K562 (cell line): Measurements from ENCODE around the gene DGCR8. TPM values are rescaled to one million over a fixed set of nuclear protein-coding genes. Genes with fewer than 3 reads are reported as not detected.

Source experiments
- CBX1 ChIP-seq: sonication (generic); IDR thresholded peaks from 2 replicates; pipeline ENCODE4 v1.6.1; 2016; ENCODE audit warnings: antibody characterized with exemption, low read depth, mild to moderate bottlenecking
- CREM ChIP-seq: IDR thresholded peaks from 2 replicates; pipeline ENCODE4 v1.6.1; 2014; ENCODE audit warnings: antibody characterized with exemption, low read depth
- HDAC6 ChIP-seq: IDR thresholded peaks from 2 replicates; pipeline ENCODE4 v1.6.1; 2012; ENCODE audit warnings: low read depth, mild to moderate bottlenecking, control low read depth, inconsistent platforms, low read length, moderate library complexity
- IFI16 ChIP-seq: fragments of 250-450 bp; sonication (Bioruptor Pico); IDR thresholded peaks from 2 replicates; pipeline ENCODE4 v2.1.2; 2022; ENCODE audit warnings: mild to moderate bottlenecking, inconsistent platforms
- JUNB ChIP-seq: fragments of 450-650 bp; formaldehyde crosslinking; conservative IDR thresholded peaks from 2 replicates; pipeline ENCODE4 v1.4.0; 2020; ENCODE audit warnings: mild to moderate bottlenecking
- MYNN ChIP-seq, 2 experiments: sonication (generic); formaldehyde crosslinking in 1 of 2; IDR thresholded peaks; 2 replicates each; pipeline versions ENCODE4 v1.5.0 to v1.6.1; 2016 to 2020; ENCODE audit warnings: antibody characterized with exemption in 1 of 2, missing genetic modification reagents in 1 of 2
- OTX1 ChIP-seq: fragments of 450-650 bp; formaldehyde crosslinking; IDR thresholded peaks from 2 replicates; pipeline ENCODE4 v1.4.0; 2022; ENCODE audit warnings: mild to moderate bottlenecking
- PHF8 ChIP-seq: fragments of 200-600 bp; sonication (generic); IDR thresholded peaks from 2 replicates; pipeline ENCODE4 v1.6.1; 2012; ENCODE audit warnings: mixed run types, mild to moderate bottlenecking, inconsistent platforms, low read length, moderate library complexity, borderline replicate concordance
- YY1 ChIP-seq, 3 experiments: IDR thresholded peaks; 2 replicates each; pipeline ENCODE4 v1.6.1; 2011; ENCODE audit warnings: low read length in 2 of 3, mild to moderate bottlenecking in 2 of 3, moderate library complexity in 2 of 3, borderline replicate concordance in 1 of 3, control low read depth in 1 of 3, low read depth in 1 of 3; ENCODE audit not compliant: insufficient read depth in 3 of 3, insufficient replicate concordance in 2 of 3, control insufficient read depth in 1 of 3, insufficient read length in 1 of 3; ENCODE audit errors: extremely low read depth in 1 of 3
- ZBED1 ChIP-seq: IDR thresholded peaks from 2 replicates; pipeline ENCODE4 v1.6.1; 2014
- ZKSCAN1 ChIP-seq: fragments of 150-350 bp; IDR thresholded peaks from 2 replicates; pipeline ENCODE4 v1.6.1; 2016; ENCODE audit warnings: low read depth, low read length
- ZNF121 ChIP-seq: sonication (generic); formaldehyde crosslinking; conservative IDR thresholded peaks from 2 replicates; pipeline ENCODE4 v1.8.0; 2022; ENCODE audit warnings: missing genetic modification reagents
- polyA plus RNA-seq, 8 experiments: library from polyadenylated mRNA; depleted of rRNA in 4 of 8; stranded (reverse) in 5 of 8; unstranded in 3 of 8; fragments of >200 nt; fragmentation: Nextera tagmentation in 2 of 8; fragmentation: Illumina TruSeq in 1 of 8; extraction: Ambion mirVana in 2 of 8; extraction: Trizol in 1 of 8; gene quantifications; 2 replicates each; pipeline versions ENCODE4 v1.2.1 to v1.2.3, GENCODE V29; 2011 to 2014; ENCODE audit warnings: inconsistent platforms in 1 of 8, missing spikeins in 1 of 8
- total RNA-seq, 7 experiments: library from RNA; depleted of rRNA in 6 of 7; stranded (reverse); fragments of >200 nt in 6 of 7; fragmentation: Illumina TruSeq in 2 of 7; extraction: Trizol in 2 of 7; gene quantifications; 2 replicates each; pipeline versions ENCODE4 v1.2.1 to v1.2.3, GENCODE V29; 2011 to 2021; ENCODE audit warnings: low replicate concordance in 1 of 7
- TF ChIP-seq, protein P1 (sequence below): fragments of 250-450 bp; sonication (Bioruptor Pico); IDR thresholded peaks from 2 replicates; pipeline ENCODE4 v1.5.0; 2022; ENCODE audit warnings: mild to moderate bottlenecking
- TF ChIP-seq, protein P2 (sequence below), 2 experiments: fragments of 450-650 bp; IDR thresholded peaks; 2 replicates each; pipeline ENCODE4 v1.6.1; 2016
- TF ChIP-seq, protein P3 (sequence below): fragments of 250-450 bp; sonication (Bioruptor Pico); IDR thresholded peaks from 2 replicates; pipeline ENCODE4 v1.4.0; 2020
- TF ChIP-seq, protein P4 (sequence below), 2 experiments: fragments of 250-450 bp in 1 of 2; fragments of 450-650 bp in 1 of 2; sonication (Bioruptor Pico) in 1 of 2; IDR thresholded peaks; 2 replicates each; pipeline versions ENCODE4 v1.6.1 to v1.8.0; 2016 to 2021; ENCODE audit warnings: mild to moderate bottlenecking in 2 of 2, moderate library complexity in 2 of 2, missing compliant biosample characterization in 1 of 2, missing genetic modification characterization in 1 of 2

Gene DGCR8
- total and polyA plus RNA-seq, 9 of the 15 experiments (the other 6 are each of a cell fraction or from before 2014, with no cell fraction given) = 5.9 to 144 (median 80.1) TPM

DNA sequence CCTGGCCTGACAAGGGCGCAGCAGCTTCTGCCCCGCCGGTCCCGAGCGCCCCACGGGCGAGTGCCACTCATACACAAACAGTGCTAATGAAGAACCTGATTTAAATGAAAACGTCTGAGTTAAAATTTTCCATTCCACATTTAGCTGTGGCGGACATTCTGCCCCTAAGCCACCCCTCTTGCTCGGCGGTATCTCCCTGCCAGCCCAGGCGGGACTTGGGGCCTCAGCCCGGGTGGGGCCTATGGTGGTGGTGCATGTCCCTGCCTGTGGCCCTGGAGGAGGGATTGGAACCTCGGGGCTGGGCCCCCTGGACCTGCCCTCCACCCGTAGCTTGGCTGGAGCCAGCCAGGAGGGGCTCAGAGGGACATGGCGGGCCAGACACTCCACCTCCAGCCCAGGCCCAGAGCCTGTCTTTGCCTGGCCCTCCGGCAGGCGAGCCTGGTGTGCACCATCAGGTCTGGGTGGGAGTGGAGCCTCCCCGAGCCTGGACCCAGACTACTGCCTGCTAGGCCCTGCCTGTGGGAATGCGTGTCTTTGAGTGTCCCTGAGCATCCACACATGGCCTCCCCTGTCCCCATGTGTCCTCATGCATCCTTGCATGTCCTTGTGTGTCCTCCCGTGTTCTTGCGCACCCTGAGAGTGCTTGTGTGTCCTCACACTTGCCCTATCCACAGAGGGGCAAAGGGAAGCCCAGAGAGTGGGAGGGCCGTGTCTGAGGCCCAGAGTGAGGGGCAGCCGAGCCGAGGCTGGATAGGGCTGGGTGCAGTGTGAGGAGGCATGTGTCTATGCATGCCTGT, 56.0 kb downstream of the DGCR8 start (continued):
- TF ChIP-seq, protein P1, sequence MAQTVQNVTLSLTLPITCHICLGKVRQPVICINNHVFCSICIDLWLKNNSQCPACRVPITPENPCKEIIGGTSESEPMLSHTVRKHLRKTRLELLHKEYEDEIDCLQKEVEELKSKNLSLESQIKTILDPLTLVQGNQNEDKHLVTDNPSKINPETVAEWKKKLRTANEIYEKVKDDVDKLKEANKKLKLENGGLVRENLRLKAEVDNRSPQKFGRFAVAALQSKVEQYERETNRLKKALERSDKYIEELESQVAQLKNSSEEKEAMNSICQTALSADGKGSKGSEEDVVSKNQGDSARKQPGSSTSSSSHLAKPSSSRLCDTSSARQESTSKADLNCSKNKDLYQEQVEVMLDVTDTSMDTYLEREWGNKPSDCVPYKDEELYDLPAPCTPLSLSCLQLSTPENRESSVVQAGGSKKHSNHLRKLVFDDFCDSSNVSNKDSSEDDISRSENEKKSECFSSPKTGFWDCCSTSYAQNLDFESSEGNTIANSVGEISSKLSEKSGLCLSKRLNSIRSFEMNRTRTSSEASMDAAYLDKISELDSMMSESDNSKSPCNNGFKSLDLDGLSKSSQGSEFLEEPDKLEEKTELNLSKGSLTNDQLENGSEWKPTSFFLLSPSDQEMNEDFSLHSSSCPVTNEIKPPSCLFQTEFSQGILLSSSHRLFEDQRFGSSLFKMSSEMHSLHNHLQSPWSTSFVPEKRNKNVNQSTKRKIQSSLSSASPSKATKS (CRISPR knock-in tag) = no peak
- TF ChIP-seq HDAC6 (0 out of 2 replicates have a peak, but pooled peaks have one; percentile 70), CBX1 (no peak), CREM (no peak), MYNN (IDR thresholded peaks at IDR 0.05) (no peak), MYNN (CRISPR knock-in tag; IDR thresholded peaks at IDR 0.05) (0 out of 2 replicates have a peak, but pooled peaks have one; percentile 40), ZNF121 (no peak), YY1 (IDR thresholded peaks at IDR 0.05; ENCODE audit: borderline replicate concordance in 1 of 3, control insufficient read depth in 1 of 3, extremely low read depth in 1 of 3, insufficient read depth in 3 of 3, insufficient read length in 1 of 3, insufficient replicate concordance in 2 of 3, low read depth in 1 of 3, low read length in 2 of 3) (peak in 1 of 3 experiments; percentile 9), ZBED1 (0 out of 2 replicates have a peak, but pooled peaks have one; percentile 15), ZKSCAN1 (no peak), OTX1 (no peak), JUNB (no peak), PHF8 (peak; percentile 4; the same call in 1 of the 2 replicates), IFI16 (CRISPR knock-in tag) (no peak)
- TF ChIP-seq, protein P2, sequence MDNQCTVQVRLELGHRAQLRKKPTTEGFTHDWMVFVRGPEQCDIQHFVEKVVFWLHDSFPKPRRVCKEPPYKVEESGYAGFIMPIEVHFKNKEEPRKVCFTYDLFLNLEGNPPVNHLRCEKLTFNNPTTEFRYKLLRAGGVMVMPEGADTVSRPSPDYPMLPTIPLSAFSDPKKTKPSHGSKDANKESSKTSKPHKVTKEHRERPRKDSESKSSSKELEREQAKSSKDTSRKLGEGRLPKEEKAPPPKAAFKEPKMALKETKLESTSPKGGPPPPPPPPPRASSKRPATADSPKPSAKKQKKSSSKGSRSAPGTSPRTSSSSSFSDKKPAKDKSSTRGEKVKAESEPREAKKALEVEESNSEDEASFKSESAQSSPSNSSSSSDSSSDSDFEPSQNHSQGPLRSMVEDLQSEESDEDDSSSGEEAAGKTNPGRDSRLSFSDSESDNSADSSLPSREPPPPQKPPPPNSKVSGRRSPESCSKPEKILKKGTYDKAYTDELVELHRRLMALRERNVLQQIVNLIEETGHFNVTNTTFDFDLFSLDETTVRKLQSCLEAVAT (IDR thresholded peaks at IDR 0.05) = no peak
- TF ChIP-seq, protein P3, sequence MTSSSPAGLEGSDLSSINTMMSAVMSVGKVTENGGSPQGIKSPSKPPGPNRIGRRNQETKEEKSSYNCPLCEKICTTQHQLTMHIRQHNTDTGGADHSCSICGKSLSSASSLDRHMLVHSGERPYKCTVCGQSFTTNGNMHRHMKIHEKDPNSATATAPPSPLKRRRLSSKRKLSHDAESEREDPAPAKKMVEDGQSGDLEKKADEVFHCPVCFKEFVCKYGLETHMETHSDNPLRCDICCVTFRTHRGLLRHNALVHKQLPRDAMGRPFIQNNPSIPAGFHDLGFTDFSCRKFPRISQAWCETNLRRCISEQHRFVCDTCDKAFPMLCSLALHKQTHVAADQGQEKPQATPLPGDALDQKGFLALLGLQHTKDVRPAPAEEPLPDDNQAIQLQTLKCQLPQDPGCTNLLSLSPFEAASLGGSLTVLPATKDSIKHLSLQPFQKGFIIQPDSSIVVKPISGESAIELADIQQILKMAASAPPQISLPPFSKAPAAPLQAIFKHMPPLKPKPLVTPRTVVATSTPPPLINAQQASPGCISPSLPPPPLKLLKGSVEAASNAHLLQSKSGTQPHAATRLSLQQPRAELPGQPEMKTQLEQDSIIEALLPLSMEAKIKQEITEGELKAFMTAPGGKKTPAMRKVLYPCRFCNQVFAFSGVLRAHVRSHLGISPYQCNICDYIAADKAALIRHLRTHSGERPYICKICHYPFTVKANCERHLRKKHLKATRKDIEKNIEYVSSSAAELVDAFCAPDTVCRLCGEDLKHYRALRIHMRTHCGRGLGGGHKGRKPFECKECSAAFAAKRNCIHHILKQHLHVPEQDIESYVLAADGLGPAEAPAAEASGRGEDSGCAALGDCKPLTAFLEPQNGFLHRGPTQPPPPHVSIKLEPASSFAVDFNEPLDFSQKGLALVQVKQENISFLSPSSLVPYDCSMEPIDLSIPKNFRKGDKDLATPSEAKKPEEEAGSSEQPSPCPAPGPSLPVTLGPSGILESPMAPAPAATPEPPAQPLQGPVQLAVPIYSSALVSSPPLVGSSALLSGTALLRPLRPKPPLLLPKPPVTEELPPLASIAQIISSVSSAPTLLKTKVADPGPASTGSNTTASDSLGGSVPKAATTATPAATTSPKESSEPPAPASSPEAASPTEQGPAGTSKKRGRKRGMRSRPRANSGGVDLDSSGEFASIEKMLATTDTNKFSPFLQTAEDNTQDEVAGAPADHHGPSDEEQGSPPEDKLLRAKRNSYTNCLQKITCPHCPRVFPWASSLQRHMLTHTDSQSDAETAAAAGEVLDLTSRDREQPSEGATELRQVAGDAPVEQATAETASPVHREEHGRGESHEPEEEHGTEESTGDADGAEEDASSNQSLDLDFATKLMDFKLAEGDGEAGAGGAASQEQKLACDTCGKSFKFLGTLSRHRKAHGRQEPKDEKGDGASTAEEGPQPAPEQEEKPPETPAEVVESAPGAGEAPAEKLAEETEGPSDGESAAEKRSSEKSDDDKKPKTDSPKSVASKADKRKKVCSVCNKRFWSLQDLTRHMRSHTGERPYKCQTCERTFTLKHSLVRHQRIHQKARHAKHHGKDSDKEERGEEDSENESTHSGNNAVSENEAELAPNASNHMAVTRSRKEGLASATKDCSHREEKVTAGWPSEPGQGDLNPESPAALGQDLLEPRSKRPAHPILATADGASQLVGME = 0 out of 2 replicates have a peak, but pooled peaks have one; percentile 10
- TF ChIP-seq, protein P4, sequence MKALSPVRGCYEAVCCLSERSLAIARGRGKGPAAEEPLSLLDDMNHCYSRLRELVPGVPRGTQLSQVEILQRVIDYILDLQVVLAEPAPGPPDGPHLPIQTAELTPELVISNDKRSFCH (CRISPR knock-in tag; IDR thresholded peaks at IDR 0.05) = no peak
- TF ChIP-seq, protein P4 (tag; IDR thresholded peaks at IDR 0.05) = peak; percentile 52; the same call in 1 of the 2 replicates
